ENCODE measurements around the gene MAPK13.

MAPK13 gene

DNA sequence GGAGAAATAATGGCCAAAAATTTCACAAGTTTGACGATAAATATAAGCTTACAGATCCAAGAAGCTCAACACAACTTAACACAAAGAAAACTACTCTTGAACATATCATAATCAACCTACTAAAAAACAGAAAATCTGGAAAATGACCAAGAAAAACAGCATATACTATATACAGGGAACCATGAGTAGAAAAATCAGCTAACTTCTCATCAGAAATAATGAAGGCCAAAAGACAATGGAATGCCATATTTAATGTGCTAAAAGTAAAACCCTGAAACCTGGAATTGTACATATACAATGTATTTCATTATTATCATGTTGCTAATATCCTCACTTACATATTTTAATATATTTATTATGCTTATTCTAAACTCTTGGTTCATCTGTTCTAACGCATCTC is 25.3 kb downstream of the MAPK13 start:
- DNase-seq = no peak

DNA sequence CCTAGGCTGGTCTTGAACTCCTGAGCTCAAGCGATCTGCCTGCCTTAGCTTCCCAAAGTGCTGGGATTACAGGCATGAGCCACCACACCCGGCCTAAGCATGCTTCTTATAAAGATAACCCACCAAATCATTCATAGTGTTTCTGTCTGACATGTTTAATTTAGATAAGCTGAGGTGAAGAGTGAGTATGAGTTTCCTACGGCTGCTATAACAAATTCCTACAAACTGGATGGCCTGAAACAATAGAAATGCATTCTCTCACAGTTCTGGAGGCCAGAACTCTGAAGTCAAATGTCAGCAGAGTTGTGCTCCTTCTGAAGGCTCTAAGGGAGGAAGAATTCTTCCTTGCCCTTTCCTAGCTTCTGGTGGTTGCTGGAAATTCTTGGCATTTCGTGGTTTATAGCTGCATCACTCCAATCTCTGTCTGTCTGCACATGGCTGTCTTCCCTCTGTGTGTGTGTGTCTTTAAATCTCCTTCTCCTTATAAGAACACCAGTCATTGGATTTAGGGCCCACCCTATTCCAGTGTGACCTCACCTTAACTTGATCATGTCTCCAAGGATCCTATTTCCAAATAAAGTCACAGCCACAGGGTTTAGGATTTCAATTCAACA is 29.9 kb downstream of the MAPK13 start:
- DNase-seq = no peak

DNA sequence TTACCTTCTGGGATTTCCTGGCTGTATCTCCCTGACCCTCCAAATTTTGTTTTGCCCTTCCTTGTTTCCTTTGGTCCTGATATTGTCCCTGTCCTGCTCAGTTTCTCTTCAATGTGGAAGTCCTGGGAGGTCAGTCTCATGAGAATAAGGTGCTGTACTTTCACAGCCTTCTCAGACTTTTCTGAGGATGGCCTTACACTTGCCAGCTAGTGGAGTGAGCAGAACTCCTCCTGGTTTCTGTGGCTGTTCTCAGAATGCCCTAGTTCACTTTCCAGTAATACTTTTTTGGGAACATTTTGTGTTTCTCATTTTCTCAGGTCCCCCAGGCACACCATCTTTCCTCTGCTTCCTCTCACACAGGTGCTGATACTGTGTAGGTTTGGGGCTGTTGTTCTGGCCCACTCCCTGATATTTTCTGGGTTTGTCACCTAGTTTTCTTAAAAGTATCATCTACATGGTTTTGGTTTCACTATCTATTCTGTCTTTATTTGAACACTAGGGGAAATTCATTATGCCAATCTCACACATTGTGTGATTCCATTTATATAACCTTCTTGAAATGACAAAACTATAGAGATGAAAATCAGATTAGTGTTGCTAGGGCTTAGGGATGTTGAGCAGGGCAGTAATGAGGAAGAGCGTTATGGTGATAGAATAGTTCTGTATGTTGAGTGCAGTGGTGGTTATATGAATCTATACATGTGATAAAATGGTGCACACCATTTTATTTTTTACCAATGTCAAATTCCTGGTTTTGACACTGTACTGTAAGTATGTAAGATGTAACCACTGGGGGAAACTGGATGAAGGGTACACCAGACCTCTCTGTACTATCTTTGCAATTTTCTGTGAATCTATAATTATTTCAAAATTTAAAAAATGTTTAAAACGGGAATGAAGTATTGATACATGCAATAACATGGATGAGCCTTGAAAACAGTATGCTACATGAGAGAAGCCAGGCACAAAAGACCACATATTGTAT is 39.0 kb downstream of the MAPK13 start:
- DNase-seq = no peak

DNA sequence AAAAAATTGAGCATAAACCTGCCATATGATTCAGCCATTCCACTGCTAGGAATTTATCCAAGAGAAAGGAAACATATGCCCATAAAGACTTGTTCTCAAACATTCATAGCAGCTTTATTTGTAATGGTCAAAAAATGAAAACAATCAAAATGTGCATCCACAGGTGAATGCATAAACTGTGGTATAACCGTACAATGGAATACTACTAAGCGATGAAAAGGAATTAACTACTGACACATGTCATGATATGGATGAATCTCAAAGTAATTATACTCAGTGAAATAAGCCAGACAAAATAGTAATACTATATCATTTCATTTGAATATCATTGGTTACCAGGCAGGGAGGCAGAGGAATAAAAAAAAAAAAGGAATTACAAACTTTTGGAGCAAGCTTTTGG is 40.4 kb downstream of the MAPK13 start:
- no peak for DNase-seq

DNA sequence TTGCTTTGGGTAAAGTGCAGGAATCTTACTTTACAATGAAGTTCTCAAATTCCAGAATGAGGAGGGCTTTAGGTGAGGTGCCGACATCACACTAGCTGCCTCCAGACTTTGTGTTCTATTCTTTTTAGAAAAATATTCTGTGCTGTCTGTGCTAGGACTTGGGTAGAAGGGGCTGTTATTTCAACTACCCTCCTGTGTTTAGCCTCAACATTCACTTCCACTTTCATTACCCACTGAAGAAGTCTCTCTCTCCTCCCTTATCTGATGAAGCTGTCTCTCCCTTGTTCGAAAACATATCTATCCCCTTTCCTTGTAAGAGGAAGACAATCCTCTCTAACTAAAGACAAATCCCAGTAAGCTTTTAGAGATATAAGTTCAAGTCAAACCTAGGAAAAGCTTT is 41.3 kb downstream of the MAPK13 start:
- DNase-seq = no peak

DNA sequence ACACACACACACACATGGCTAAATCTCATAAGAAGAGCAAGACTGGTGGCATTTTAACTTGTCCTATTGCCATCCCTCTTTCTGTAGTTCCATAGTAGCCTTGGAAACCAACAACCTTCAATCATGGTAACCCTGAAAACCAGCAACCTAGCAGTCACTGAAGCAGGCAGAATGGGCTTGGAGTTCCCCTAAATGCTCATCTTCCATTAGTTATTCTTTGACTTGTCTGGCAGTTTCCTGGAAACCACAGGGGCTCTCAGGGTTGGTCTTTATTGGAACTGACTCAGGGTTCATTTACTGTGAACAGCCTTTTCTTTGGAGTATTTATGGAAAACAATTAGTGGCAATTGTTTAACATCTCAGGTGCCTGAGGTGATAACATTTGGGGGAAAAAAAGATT is 46.9 kb downstream of the MAPK13 start:
- no peak for DNase-seq

DNA sequence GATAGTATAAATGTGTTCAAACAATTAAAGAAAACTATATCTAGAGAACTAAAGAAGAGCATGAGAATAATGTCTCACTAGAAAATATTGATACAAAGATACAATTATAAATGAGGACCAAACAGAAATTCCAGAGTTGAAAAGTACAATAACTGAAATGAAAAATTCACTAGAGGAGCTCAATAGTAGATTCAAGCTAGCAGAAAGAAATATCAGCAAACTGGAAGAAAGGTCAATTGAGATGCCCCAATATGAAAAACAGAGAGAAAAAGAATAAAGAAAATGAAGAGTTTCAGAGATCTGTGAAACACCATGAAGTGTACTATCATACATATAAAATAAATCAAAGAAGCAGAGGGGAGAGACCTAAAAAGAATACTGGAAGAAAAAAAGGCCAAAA is 48.2 kb downstream of the MAPK13 start:
- no peak for DNase-seq

DNA sequence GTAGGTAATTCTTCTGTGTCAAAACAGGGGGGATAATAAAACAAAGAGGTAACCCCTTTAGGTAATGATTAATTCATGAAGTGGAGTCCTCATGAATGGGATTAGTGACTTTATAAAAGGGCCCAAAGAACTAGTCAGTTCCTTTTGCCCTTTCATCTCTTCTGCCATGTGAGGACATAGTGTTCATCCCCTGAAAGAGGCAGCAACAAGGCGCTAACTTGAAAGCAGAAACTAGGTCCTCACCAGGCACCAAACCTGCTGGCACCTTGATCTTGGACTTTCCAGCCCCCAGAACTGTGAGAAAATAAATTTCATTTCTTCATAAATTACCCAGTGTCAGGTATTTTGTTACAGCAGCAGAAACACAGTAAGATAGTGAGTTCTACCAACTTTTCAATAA is 49.8 kb downstream of the MAPK13 start:
- DNase-seq = no peak

DNA sequence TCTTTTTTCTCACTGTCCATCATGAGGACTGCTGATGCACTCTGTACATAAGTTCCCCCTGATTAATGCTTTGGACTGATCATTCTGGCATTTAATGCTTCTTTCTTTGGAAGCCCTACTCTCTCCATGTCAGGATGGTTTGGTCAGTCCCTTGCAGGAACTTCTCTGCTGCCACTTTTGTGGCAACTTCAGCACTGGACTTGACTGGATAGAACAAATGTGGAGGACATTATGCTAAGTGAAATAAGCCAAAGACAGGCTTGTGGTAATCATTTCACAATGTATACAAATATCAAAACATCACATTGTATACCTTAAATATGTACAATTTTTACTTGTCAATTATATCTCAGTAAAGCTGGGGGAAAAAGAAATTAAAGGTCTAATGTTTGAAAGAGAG is 54.0 kb downstream of the MAPK13 start:
- DNase-seq = no peak

DNA sequence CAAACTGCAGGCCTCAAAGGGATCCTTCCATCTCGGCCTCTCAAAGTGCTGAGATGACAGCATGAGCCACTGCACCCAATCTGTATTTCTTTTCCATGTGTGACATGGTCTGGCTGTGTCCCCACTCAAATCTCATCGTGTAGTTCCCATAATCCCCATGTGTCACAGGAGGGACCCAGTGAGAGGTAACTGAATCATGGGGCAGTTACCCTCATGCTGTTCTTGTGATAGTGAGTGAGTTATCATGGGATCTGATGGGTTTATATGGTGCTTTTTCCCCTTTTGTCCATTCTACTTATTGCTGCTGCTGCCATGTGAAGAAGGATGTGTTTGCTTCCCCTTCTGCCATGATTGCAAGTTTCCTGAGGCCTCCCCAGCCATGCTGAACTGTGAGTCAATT is 55.9 kb downstream of the MAPK13 start:
- DNase-seq = no peak

DNA sequence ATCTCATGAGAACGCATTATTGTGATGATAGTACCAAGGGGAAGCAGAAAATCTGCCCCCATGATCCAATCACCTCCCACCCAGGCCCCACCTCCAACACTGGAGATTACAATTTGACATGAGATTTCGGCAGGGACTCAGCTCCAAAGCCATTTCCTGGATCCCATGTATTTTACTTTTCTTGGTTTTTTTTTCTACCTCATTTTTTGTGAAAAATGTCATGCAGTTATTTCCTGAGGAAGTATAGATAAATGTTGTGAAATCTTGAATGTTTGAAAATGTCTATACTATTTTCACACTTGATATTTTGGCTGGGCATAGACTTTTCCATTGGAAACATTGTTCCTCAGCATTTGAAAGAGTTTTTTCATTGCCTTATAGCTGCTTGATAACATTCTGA is 57.1 kb downstream of the MAPK13 start:
- no peak for DNase-seq
